SK-N-SH (cell line): ENCODE data around the gene ZC3H12C. TPM values are rescaled to one million over a fixed set of nuclear protein-coding genes. Genes with fewer than 3 reads are reported as not detected.

Experiments
- CTCF ChIA-PET: fragments of 300-600, 350-600 bp; formaldehyde crosslinking; extraction: SDS; loops from one replicate; lab custom pipeline; 2021; lab: Yijun Ruan, JAX
- POLR2A ChIA-PET: fragments of 350-600 bp; sonication (Branson Sonifier 250); formaldehyde crosslinking; extraction: SDS; loops from one replicate; lab custom pipeline; 2020; ENCODE audit warnings: antibody characterized with exemption, inconsistent platforms; lab: Yijun Ruan, JAX
- DNase-seq: peaks from one replicate; pipeline ENCODE4 v3.0.0; 2012
- H2AFZ ChIP-seq: fragments of 200-600 bp; sonication (generic); 2 replicates; pipeline ENCODE4 v1.8.1; 2016; ENCODE audit warnings: antibody characterized with exemption, mild to moderate bottlenecking, low read depth
- H3F3A ChIP-seq: fragments of 200-600 bp; sonication (generic); replicated peaks from 2 replicates; pipeline ENCODE3; 2016; ENCODE audit warnings: antibody characterized with exemption, mild to moderate bottlenecking; ENCODE audit not compliant: insufficient read depth
- H3K27ac ChIP-seq, 2 experiments: fragments of 200-500 bp in 1 of 2; fragments of 200-600 bp in 1 of 2; sonication (Bioruptor generic) in 1 of 2; sonication (generic), shearing (Covaris generic) in 1 of 2; 2 replicates each; pipeline versions ENCODE4 v1.5.1 to v1.6.1; 2014 to 2016; ENCODE audit warnings: low read depth in 2 of 2, inconsistent platforms in 1 of 2, low read length in 1 of 2, mild to moderate bottlenecking in 1 of 2, mixed read lengths in 1 of 2
- H3K27me3 ChIP-seq: fragments of 200-600 bp; sonication (generic), shearing (Covaris generic); 2 replicates; pipeline ENCODE4 v1.6.1; 2016; ENCODE audit warnings: mixed run types; ENCODE audit not compliant: insufficient read depth
- H3K36me3 ChIP-seq, 2 experiments: fragments of 200-500 bp in 1 of 2; fragments of 200-600 bp in 1 of 2; sonication (Bioruptor generic) in 1 of 2; sonication (generic) in 1 of 2; replicated peaks in 1 of 2; 2 replicates each; pipeline versions ENCODE3 to v1.5.1; 2014 to 2016; ENCODE audit warnings: low read length in 1 of 2, mild to moderate bottlenecking in 1 of 2; ENCODE audit not compliant: insufficient read depth in 2 of 2, control insufficient read depth in 1 of 2
- H3K4me1 ChIP-seq, 2 experiments: fragments of 200-500 bp in 1 of 2; fragments of 200-600 bp in 1 of 2; sonication (Bioruptor generic) in 1 of 2; sonication (generic), shearing (Covaris generic) in 1 of 2; 2 replicates each; pipeline versions ENCODE4 v1.5.1 to v1.6.1; 2014 to 2016; ENCODE audit warnings: low read depth in 1 of 2, low read length in 1 of 2, mixed run types in 1 of 2; ENCODE audit not compliant: insufficient read depth in 2 of 2, control insufficient read depth in 1 of 2
- H3K4me2 ChIP-seq: fragments of 200-600 bp; sonication (generic), shearing (Covaris generic); 2 replicates; pipeline ENCODE4 v1.6.1; 2017; ENCODE audit warnings: mixed run types
- H3K4me3 ChIP-seq, 2 experiments: fragments of 200-500 bp in 1 of 2; fragments of 200-600 bp in 1 of 2; sonication (Bioruptor generic) in 1 of 2; sonication (generic), shearing (Covaris generic) in 1 of 2; 2 replicates each; pipeline versions ENCODE4 v1.5.1 to v1.8.1; 2014 to 2016; ENCODE audit warnings: low read depth in 2 of 2, inconsistent platforms in 1 of 2, low read length in 1 of 2, mild to moderate bottlenecking in 1 of 2, mixed read lengths in 1 of 2, moderate library complexity in 1 of 2
- H3K79me2 ChIP-seq: fragments of 200-600 bp; sonication (generic); 2 replicates; pipeline ENCODE4 v1.8.1; 2017; ENCODE audit warnings: mild to moderate bottlenecking; ENCODE audit not compliant: insufficient read depth
- H3K9ac ChIP-seq: fragments of 200-600 bp; sonication (generic); 2 replicates; pipeline ENCODE4 v1.6.1; 2017; ENCODE audit warnings: mixed run types
- H3K9me2 ChIP-seq: fragments of 200-600 bp; sonication (generic); 2 replicates; pipeline ENCODE4 v1.6.1; 2017; ENCODE audit warnings: mixed run types
- H3K9me3 ChIP-seq: fragments of 200-600 bp; sonication (generic); 2 replicates; pipeline ENCODE4 v1.6.1; 2017; ENCODE audit warnings: mixed run types, mild to moderate bottlenecking, moderate library complexity
- H4K20me1 ChIP-seq: fragments of 200-600 bp; sonication (generic); 2 replicates; pipeline ENCODE4 v1.6.1; 2017; ENCODE audit warnings: mild to moderate bottlenecking, mixed run types; ENCODE audit not compliant: insufficient read depth
- CHD2 ChIP-seq: fragments of 150-350 bp; IDR thresholded peaks from 2 replicates; pipeline ENCODE4 v1.6.1; 2018; ENCODE audit warnings: low read length; ENCODE audit not compliant: partially characterized antibody
- EP300 ChIP-seq, 2 experiments: IDR thresholded peaks; 2 replicates each; pipeline versions ENCODE4 v1.4.0 to v1.6.1; 2012; ENCODE audit warnings: borderline replicate concordance in 1 of 2, low read depth in 1 of 2, low read length in 1 of 2
- FOXM1 ChIP-seq: IDR thresholded peaks from 2 replicates; pipeline ENCODE4 v1.4.0; 2012; ENCODE audit warnings: low read depth, mild to moderate bottlenecking
- GABPA ChIP-seq: IDR thresholded peaks from 2 replicates; pipeline ENCODE4 v1.4.0; 2012; ENCODE audit warnings: low read depth, mild to moderate bottlenecking
- MAX ChIP-seq: IDR thresholded peaks from 2 replicates; pipeline ENCODE4 v1.4.0; 2012; ENCODE audit warnings: low read depth
- MXI1 ChIP-seq: IDR thresholded peaks from 2 replicates; pipeline ENCODE4 v1.6.1; 2012; ENCODE audit warnings: mild to moderate bottlenecking, low read depth, low read length, improper control_type of control experiment
- NRF1 ChIP-seq: IDR thresholded peaks from 2 replicates; pipeline ENCODE4 v1.6.1; 2012; ENCODE audit warnings: low read depth, mild to moderate bottlenecking, low read length
- RCOR1 ChIP-seq: fragments of 150-350 bp; IDR thresholded peaks from 2 replicates; pipeline ENCODE4 v1.6.1; 2017; ENCODE audit warnings: antibody characterized with exemption, low read length
- REST ChIP-seq: IDR thresholded peaks from 2 replicates; pipeline ENCODE4 v1.6.1; 2012; ENCODE audit warnings: mild to moderate bottlenecking, low read depth, low read length, moderate library complexity
- RFX5 ChIP-seq: IDR thresholded peaks from 2 replicates; pipeline ENCODE4 v1.6.1; 2012; ENCODE audit warnings: mild to moderate bottlenecking, improper control_type of control experiment, low read length
- RXRA ChIP-seq: IDR thresholded peaks from 2 replicates; pipeline ENCODE4 v1.4.0; 2012; ENCODE audit warnings: low read depth, mild to moderate bottlenecking, borderline replicate concordance
- SIN3A ChIP-seq: IDR thresholded peaks from 2 replicates; pipeline ENCODE4 v1.6.1; 2012; ENCODE audit warnings: low read depth, mild to moderate bottlenecking, low read length, moderate library complexity, borderline replicate concordance
- TAF1 ChIP-seq: IDR thresholded peaks from 2 replicates; pipeline ENCODE4 v1.6.1; 2012; ENCODE audit warnings: low read depth, mild to moderate bottlenecking, low read length, moderate library complexity, borderline replicate concordance
- TCF12 ChIP-seq: IDR thresholded peaks from 2 replicates; pipeline ENCODE4 v1.4.0; 2012
- USF2 ChIP-seq: fragments of 150-350 bp; IDR thresholded peaks from 2 replicates; pipeline ENCODE4 v1.6.1; 2017; ENCODE audit warnings: antibody characterized with exemption, low read length, low read depth, borderline replicate concordance
- YY1 ChIP-seq: IDR thresholded peaks from 2 replicates; pipeline ENCODE4 v1.4.0; 2012; ENCODE audit warnings: low read depth, mild to moderate bottlenecking
- ZBTB33 ChIP-seq: IDR thresholded peaks from 2 replicates; pipeline ENCODE4 v1.4.0; 2012; ENCODE audit warnings: low read depth, borderline replicate concordance
- WGBS: methylation state at CpG from one replicate; pipeline ENCODE4 v1.1.6; 2017; ENCODE audit warnings: low lambda C conversion rate; 5-methylcytosine and 5-hydroxymethylcytosine counted together
- polyA plus RNA-seq, 3 experiments: library from polyadenylated mRNA; depleted of rRNA; stranded (reverse); fragments of >200 nt; gene quantifications; 2 replicates each; pipeline ENCODE4 v1.2.3, GENCODE V29; 2012

The ZC3H12C gene
- polyA plus RNA-seq, 1 of the 3 experiments (the other 2 are of a cell fraction), result 2.8 TPM

GRCh38 chr11:110071197-110071596, 22.0 kb upstream of the ZC3H12C start:
- Histone ChIP-seq H3K27ac (no peak overlapping the region), H3K9me3 (no peaks in the 10 kb centered on the region), H3K4me2 (no peak overlapping the region), H3K27me3 (no peaks in the 10 kb centered on the region), H3K36me3 (no peaks in the 10 kb centered on the region), H3K4me1 (peaks cover 8 to 16% of the 10 kb centered on the region in 2 experiments; a peak in 3 of 4 replicates), H3K9ac (no peak overlapping the region), H3F3A (no peaks in the 10 kb centered on the region), H3K4me3 (no peak overlapping the region), H3K9me2 (no peaks in the 10 kb centered on the region), H3K79me2 (no peaks in the 10 kb centered on the region), H2AFZ (no peak overlapping the region), H4K20me1 (no peaks in the 10 kb centered on the region)
- DNase-seq, result no peak
- POLR2A ChIA-PET, result no interaction called here
- TF ChIP-seq GABPA (no peak), USF2 (no peak), TAF1 (no peak), RFX5 (no peak), RCOR1 (no peak), YY1 (no peak), RXRA (no peak), NRF1 (no peak)
- CTCF ChIA-PET, result no interaction called here
- 73% methylated on average over 2 of the region's 2 CpGs for WGBS

DNA sequence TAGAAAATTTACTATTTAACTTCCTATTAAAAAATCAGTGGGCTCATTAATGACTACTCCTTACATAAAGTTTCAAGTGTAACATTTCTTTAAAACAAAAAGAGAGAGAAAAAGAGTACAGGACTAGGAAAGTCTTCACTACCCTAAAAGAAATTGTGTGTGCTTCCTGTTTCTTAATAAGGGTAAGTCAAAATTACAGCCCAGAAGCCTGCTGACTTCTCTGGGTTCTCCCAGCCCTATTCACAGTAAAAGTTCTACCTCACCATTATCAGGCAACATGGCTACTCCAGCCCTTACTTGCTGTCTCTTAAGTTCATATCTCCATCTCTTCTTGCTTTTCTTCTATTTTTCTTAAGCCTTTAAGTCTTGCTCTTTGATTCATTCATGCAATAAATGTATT, 20.3 kb upstream of the ZC3H12C start:
- H3K4me1 ChIP-seq, result peaks cover 8 to 27% of the 10 kb centered on the region in 2 experiments; a peak in 3 of 4 replicates
- peaks cover 4% of the 10 kb centered on the region for H3F3A ChIP-seq
- CTCF ChIA-PET, result no interaction called here
- no peak overlapping the region for H2AFZ ChIP-seq
- H3K9me2 ChIP-seq, result no peaks in the 10 kb centered on the region
- POLR2A ChIA-PET, result no interaction called here
- no peaks in the 10 kb centered on the region for H3K79me2 ChIP-seq
- H3K4me2 ChIP-seq, result no peak overlapping the region
- DNase-seq, result no peak
- no peaks in the 10 kb centered on the region for H3K36me3 ChIP-seq
- no peaks in the 10 kb centered on the region for H3K27me3 ChIP-seq
- no peak overlapping the region for H3K9ac ChIP-seq
- no peaks in the 10 kb centered on the region for H4K20me1 ChIP-seq
- H3K4me3 ChIP-seq, result no peak overlapping the region
- no peak overlapping the region for H3K27ac ChIP-seq
- no peaks in the 10 kb centered on the region for H3K9me3 ChIP-seq
- TF ChIP-seq EP300 (IDR thresholded peaks at IDR 0.05; ENCODE audit: borderline replicate concordance in 1 of 2, low read depth in 1 of 2, low read length in 1 of 2) (no peak), ZBTB33 (no peak), TCF12 (no peak), USF2 (no peak), FOXM1 (no peak), TAF1 (no peak), CHD2 (no peak), MAX (no peak), MXI1 (no peak), SIN3A (no peak), NRF1 (no peak), REST (no peak), RFX5 (no peak)
